Neural crest cell (in vitro differentiated cells): Measurements from ENCODE around the gene GNPTG. TPM values are rescaled to one million over a fixed set of nuclear protein-coding genes. Genes with fewer than 3 reads are reported as not detected.
A peak's percentile ranks its signal among the peaks of the same experiment; 100 is the strongest.

Source experiments
- DNase-seq: peaks from one replicate; pipeline ENCODE4 v3.0.0; 2021; ENCODE audit warnings: low read depth, mixed read lengths, low spot score
- H3K27ac Mint-ChIP-seq: one replicate; pipeline ENCODE4 v1.8.0; 2021; ENCODE audit warnings: mild to moderate bottlenecking, mixed read lengths; ENCODE audit not compliant: unreplicated experiment
- H3K27me3 Mint-ChIP-seq: 2 replicates; pipeline ENCODE4 v1.8.0; 2021; ENCODE audit warnings: low read depth, mild to moderate bottlenecking, mixed read lengths
- H3K36me3 Mint-ChIP-seq: 2 replicates; pipeline ENCODE4 v1.8.0; 2021; ENCODE audit warnings: low read depth, mild to moderate bottlenecking, mixed read lengths
- H3K4me1 Mint-ChIP-seq: 2 replicates; pipeline ENCODE4 v1.8.0; 2021; ENCODE audit warnings: mixed read lengths
- H3K4me3 Mint-ChIP-seq: one replicate; pipeline ENCODE4 v1.8.0; 2021; ENCODE audit warnings: mild to moderate bottlenecking, mixed read lengths
- H3K9me3 Mint-ChIP-seq: 2 replicates; pipeline ENCODE4 v1.8.0; 2021; ENCODE audit warnings: mixed read lengths
- CTCF ChIP-seq: fragments of 200-600 bp; sonication (generic); conservative IDR thresholded peaks from 2 replicates; pipeline ENCODE4 v1.5.0; 2021; ENCODE audit warnings: antibody characterized with exemption, mild to moderate bottlenecking
- total RNA-seq: library from RNA; stranded (reverse); gene quantifications from 2 replicates; pipeline ENCODE4 v1.2.1, GENCODE V29; 2021

The GNPTG gene
- total RNA-seq, 1 donor from 2014 or later = 38.3 TPM

- H3K9me3 Mint-ChIP-seq = no peaks in the 10 kb centered on the region
- no peak for DNase-seq
- no peak overlapping the region for H3K27ac Mint-ChIP-seq
- TF ChIP-seq CTCF = no peak
- peaks cover 14% of the 10 kb centered on the region for H3K4me1 Mint-ChIP-seq
- peak overlapping the region; percentile 83 for H3K4me3 Mint-ChIP-seq
- H3K36me3 Mint-ChIP-seq = no peaks in the 10 kb centered on the region
- H3K27me3 Mint-ChIP-seq = no peaks in the 10 kb centered on the region
Observed at GRCh38 chr16:1412847-1413246, 61.1 kb downstream of the GNPTG start.

Other genes with a start within 250 kb of the GNPTG start
- gene CACNA1H, start 198.8 kb upstream of the GNPTG start, total RNA-seq = 10.7 and 13.2 TPM in 2 replicates
- gene TPSG1, start 126.7 kb upstream of the GNPTG start, total RNA-seq = not detected in 2 replicates
- not detected in 2 replicates for gene TPSB2, start 121.7 kb upstream of the GNPTG start, total RNA-seq
- not detected in 2 replicates for gene TPSAB1, start 111.2 kb upstream of the GNPTG start, total RNA-seq
- gene TPSD1, start 95.9 kb upstream of the GNPTG start, total RNA-seq = not detected in 2 replicates
- 301 and 311 TPM in 2 replicates for gene UBE2I, start 42.3 kb upstream of the GNPTG start, total RNA-seq
- gene BAIAP3, start 18.3 kb upstream of the GNPTG start, total RNA-seq = 3.4 and 4.0 TPM in 2 replicates
- 65.6 and 66.2 TPM in 2 replicates for gene TSR3, start 53 bp upstream of the GNPTG start, total RNA-seq
- 18.6 and 26.2 TPM in 2 replicates for gene UNKL, start 62.8 kb downstream of the GNPTG start, total RNA-seq
- gene UQCC4, start 68.8 kb downstream of the GNPTG start, total RNA-seq = 17.1 and 17.8 TPM in 2 replicates
- gene PERCC1, start 79.1 kb downstream of the GNPTG start, total RNA-seq = not detected in 2 replicates
- gene CCDC154, start 92.6 kb downstream of the GNPTG start, total RNA-seq = 1.2 and 1.9 TPM in 2 replicates
- gene CLCN7, start 123.1 kb downstream of the GNPTG start, total RNA-seq = 74.5 and 82.4 TPM in 2 replicates
- gene PTX4, start 137.0 kb downstream of the GNPTG start, total RNA-seq = 0.28 TPM in 1 of 2 replicates, not detected in the other
- 77.9 and 87.5 TPM in 2 replicates for gene TELO2, start 141.4 kb downstream of the GNPTG start, total RNA-seq
- gene TMEM204, start 181.7 kb downstream of the GNPTG start, total RNA-seq = 0.98 and 1.3 TPM in 2 replicates